Inferior parietal cortex (tissue), 1 donor: Measurements from ENCODE around the gene EIF2B2.

Source experiments
- DNase-seq: peaks from one replicate; pipeline ENCODE4 v3.0.0-alpha.2; 2016; ENCODE audit errors: extremely low spot score

EIF2B2 gene

DNA sequence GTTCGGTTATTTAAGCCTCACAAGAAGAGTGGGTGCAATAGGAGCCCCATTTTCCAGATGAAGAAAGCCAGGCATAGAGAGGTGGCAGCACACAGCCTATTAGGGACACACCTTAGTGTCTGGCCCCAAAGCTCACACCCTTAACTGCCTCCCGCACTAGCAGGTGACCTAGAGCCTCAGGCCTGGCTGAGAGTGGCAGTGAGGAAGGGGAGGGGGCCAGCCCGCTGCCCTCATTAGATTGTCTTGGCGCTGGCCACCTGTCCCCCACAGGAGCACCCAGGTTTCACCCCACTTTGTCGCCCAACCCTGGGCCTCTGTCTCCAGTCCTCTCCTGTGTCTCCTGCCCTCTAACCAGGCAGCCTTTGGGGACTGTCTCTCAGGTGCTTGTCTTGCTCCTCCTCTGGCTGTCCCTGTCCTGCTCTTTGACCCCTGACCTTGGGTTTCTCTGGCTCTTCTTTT, 28.8 kb upstream of the EIF2B2 start:
- DNase-seq = no peak

DNA sequence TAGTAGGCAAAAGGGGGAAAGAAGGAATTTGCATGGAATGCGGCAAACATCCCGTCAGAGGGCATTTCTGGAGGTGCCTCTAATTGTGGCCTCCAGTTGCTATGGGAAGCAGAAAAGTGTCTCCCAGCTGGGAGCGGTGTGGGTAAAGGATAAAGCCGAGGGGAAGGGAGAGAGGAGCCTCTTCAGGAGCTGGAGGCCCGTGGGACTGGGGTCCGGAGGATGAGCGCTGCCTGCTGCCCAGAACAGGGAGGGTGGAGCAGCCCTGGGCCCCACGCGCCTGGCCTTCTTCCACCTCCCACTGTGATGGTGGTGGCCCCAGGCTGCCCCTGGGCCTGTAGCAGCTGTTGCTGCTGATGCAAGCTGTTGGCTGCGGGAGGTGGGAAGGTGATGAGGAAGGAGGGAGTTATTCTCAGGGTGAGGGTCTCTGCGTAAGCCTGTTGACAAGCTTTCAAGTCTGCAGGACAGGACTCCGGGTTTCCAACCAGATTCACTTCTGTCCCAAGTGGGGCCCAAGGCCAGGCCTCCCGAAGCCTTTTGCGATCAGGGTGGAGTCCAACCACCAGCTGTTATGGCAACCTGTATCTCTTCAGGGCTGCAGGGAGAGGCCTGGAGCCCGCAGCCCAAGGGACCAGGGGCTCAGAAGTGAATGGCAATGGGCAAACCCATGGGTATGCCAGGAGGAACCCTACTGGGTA, 28.2 kb upstream of the EIF2B2 start:
- DNase-seq = no peak

DNA sequence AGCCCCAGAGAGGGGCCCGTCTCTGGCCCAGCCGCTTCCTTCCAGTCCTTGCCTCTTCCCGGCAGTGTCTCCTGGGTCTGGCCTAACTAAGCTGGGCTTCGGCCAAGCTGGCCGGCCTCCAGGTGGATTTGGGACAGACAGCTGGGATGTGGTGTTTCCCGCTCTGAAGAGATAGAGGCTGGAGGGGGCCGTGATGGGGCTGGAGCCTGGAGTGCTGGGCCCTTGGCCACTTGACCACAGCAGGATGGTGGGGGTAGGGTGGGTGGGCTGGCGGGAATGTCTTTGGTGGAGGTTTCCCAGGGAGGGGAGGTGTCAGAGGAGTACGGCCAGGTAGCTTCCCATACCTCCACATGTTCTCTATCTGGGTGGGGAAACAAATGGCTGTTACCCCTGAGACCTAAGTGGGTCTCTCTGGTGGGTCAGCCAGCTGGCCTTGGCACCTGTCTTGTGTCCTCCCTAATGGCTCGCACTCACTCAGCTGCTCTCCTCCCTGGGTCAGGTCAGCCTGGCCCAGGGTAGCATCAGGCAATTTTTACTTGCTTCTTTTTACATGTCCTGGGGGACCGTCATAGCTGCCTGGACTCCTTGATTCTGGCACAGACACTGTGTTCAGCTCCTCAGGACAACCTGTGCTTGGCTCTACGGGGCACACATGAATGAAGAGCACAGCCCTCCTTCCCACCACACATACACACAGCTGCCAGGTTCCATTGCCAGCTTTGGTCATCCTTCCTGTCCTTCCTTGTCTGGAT, 27.5 kb upstream of the EIF2B2 start:
- DNase-seq = no peak

GRCh38 chr14:74976264-74977113, 26.2 kb upstream of the EIF2B2 start:
- DNase-seq = no peak

DNA sequence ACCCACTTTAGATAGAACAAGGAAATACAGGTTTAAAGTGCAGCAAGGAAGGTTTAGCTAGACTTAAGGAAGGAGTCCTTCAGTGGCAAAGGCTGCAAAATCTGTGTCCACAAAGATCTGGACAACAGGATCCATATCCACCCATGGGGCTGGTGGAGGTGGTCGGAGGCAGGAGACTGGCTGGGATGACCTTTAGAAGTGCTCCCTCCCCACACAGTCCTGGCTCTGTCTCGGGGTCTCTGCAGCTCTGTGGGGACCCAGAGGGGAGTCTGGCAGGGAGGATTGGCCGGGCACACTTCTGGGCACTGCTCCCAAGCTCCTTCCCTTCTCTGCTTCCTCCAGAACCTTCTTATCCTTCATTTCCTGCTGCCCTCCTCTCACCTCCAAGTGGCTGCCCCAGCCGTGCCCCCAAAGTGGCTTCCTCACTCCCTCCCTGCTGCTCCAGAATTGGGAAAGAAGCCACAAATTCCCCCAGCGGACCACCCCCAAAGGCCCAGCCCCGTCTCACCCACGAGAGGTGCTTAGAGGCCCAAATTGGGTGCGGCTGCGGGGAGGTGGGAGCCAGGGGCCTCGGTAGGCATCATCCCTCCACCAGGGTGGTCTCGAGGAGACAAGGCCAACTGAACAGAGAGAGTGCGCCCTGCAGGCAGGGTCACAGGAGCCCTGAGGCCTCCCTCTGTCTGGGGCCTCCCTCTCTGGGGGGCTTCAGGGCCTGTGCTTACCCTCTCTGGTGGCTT, 25.4 kb upstream of the EIF2B2 start:
- no peak for DNase-seq

DNA sequence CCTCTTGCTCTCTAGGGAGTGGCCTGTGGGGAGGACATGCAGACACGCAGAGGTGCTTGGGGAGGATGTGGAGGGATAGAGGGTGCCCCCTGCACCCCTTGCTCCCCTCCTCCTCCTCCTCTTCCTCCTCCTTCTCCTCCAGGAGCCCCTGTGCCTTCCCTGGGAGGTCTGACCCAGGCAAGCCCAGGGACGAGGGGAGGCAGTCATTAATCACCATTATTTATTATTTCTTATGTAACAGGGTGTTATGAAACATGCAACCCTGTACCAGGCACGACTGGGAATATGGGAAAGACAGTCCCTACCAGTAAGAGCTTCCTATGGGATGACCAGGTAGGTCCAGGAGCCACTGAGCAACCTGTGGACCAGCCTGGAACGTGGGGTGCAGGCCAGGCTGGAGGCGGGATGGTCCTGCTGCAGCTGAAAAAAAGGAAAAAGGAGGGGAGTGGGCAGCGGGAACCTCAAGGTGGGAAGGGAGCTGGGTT, 24.8 kb upstream of the EIF2B2 start:
- DNase-seq = no peak

GRCh38 chr14:74978416-74978947, 24.2 kb upstream of the EIF2B2 start:
- DNase-seq = no peak

- DNase-seq = no peak
Observed at GRCh38 chr14:74979029-74979428, 23.7 kb upstream of the EIF2B2 start.

DNA sequence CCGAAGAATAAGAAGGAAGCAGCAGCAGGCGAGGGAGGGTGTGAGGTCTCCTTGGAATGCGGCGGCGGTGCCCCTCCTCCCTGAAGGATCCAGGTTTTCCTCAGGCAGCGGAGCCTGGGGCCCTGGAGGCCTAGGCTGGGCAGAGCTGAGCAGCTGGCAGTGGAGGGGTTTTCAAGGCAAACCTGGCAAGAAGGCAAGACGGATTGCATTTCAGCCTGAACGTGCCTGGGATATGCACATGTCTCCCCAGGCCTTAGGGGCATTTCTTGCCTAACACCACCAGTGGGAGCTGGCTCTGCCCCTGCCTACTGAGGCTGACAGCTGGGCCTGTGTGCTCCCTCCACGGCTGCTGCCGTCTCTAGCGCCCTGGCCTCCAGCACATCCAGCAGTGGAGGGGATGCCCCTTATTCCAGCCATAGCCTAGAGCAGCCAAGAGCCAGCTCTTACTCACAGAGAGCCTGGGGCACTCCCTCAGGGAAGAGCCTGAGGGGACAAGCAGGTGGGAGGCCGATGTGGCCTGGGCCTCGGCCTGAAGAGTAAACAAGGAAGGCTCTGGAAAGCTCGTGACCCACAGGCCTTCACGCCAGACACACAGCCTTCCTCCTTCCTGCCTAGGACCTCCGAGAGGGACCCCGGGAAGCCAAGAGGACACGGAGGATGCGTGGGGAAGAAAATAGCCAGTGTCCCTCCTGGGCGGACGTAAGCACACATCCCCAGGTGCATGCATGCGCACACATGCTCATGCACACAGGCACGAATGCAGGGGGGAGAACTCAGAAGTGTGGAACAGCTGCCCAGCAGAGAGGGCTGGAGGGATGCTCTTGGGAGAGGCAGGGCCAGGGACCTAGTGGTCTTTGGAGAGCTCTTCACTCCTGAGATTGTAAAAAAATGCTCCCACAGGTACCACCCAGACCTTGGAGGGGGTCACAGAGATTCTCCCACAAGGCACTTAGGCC, 23.0 kb upstream of the EIF2B2 start:
- DNase-seq = no peak

DNA sequence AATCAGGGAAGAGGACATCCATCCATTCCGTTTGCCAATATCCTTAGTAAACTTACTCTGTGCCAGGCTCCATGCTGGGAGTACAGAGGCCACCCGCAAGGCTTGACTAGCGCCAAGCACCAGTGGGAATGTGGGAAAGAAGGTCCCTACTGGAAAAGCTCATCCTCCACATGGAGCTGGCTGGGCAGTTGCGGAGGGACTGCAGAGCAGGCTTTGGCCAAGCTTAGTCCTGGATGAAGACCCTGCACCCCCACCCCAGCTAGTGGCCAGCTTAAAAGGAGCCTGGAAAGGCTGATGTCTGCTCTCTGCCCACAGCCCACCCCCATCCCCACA, 22.4 kb upstream of the EIF2B2 start:
- DNase-seq = no peak

DNA sequence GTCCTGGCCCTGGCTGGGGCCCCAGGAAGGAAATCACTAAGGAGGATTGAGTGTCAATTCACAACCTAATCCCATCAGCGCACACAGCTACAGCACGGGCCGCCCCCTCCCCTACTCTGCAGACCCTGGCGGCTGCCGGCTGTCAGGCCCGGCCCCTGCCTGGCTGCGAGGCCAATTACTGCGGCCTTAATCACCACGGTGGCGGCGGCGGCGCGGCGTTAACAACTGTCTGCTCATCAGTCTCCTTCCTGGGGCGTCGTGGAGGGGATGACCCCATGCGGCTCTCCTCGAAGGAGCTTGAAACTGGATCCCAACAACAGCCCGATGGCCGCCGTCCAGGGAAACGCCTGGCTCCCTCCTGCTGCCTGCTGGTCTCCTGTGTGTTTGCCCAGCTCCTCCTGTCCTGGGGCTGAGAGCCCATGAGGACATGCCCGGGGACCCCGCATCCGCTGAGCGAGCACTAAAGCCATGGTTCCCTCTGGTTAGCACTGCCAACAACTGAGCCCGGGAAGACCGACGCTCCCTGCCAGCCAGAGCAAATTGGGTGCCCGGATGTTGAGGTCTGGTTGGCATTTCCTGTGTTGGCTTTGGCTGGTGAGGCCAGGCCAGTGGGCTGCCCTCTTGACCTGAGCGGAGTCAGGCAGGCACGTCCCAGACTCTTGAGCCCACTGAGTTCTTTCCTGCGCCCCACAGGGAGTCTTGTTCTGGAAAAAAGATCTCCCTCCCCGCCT, 21.8 kb upstream of the EIF2B2 start:
- no peak for DNase-seq

- DNase-seq = no peak
Observed at GRCh38 chr14:74981462-74981782, 21.3 kb upstream of the EIF2B2 start.

DNA sequence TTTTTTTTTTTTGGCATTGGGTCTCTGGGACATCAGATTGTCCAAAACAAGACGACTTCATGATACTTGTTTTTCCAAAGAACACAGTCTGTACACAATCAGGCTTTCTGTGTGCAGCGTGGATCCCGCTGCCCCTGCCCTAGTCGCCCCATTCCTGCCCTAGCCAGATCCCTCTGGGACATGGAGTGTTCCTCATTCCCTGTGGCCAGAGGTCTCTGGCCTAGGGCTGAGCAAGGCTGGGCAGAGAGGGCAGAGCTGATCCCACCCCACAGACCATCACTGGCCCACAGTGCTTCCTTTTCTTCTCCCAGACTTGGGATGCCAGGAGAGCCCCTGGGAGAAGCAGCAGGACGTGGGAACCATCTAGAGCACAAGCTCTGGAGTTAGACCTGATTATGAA, 20.9 kb upstream of the EIF2B2 start:
- DNase-seq = no peak

- no peak for DNase-seq
Observed at GRCh38 chr14:74982661-74983060, 20.1 kb upstream of the EIF2B2 start.

- DNase-seq = no peak
Observed at GRCh38 chr14:74983343-74983742, 19.4 kb upstream of the EIF2B2 start.

- DNase-seq = no peak
Observed at GRCh38 chr14:74984236-74985027, 18.3 kb upstream of the EIF2B2 start.

- DNase-seq = no peak
Observed at GRCh38 chr14:74985028-74985310, 17.8 kb upstream of the EIF2B2 start.

DNA sequence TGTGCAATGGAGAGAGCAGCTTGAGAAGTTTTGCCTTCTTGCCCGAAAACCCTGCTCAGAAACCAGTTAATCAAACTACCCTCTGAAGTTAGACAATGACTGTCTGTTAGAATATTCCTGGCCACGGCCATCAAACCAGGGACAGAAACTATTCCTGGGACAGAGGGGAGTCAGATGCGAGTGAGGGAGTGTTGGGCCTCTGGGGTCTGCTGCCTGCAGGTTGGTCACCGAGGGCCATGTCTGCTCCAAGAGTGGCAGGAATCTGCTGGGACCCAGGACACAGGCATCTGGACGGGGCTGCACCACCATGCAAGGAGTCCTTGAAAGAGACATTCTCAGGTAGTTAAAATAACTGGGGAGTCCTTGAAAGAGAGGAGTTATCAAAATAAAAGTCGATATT, 16.9 kb upstream of the EIF2B2 start:
- DNase-seq = no peak

GRCh38 chr14:74988131-74988530, 14.6 kb upstream of the EIF2B2 start:
- no peak for DNase-seq
